H1 (cell line): ENCODE results near the gene RTN4IP1. TPM values are rescaled to one million over a fixed set of nuclear protein-coding genes. Genes with fewer than 3 reads are reported as not detected.

Experiments
- EP300 ChIP-seq, 2 experiments: IDR thresholded peaks; 1 replicate in 1 of 2; 2 replicates in 1 of 2; pipeline ENCODE4 v1.6.1; 2011 to 2012; ENCODE audit warnings: low read depth in 2 of 2, low read length in 2 of 2, mild to moderate bottlenecking in 2 of 2, borderline replicate concordance in 1 of 2, inconsistent platforms in 1 of 2, moderate library complexity in 1 of 2
- NANOG ChIP-seq: IDR thresholded peaks from 2 replicates; pipeline ENCODE4 v1.6.1; 2011; ENCODE audit warnings: low read length, low read depth, mild to moderate bottlenecking, inconsistent platforms; ENCODE audit not compliant: insufficient read depth, poor library complexity, severe bottlenecking
- POU5F1 ChIP-seq: IDR thresholded peaks from 2 replicates; pipeline ENCODE4 v1.6.1; 2011; ENCODE audit warnings: low read depth, mild to moderate bottlenecking, low read length, moderate library complexity
- TCF12 ChIP-seq: IDR thresholded peaks from 2 replicates; pipeline ENCODE4 v1.6.1; 2011; ENCODE audit warnings: low read depth, mild to moderate bottlenecking, low read length
- polyA plus RNA-seq, 7 experiments: library from polyadenylated mRNA; depleted of rRNA in 3 of 7; stranded (reverse) in 5 of 7; unstranded in 2 of 7; fragments of >200 nt in 5 of 7; fragments of 200-250 nt in 2 of 7; gene quantifications; 1 replicate in 5 of 7; 2 replicates in 1 of 7; 4 replicates in 1 of 7; pipeline versions ENCODE4 v1.2.1 to v1.2.3, GENCODE V29; 2011 to 2013; ENCODE audit warnings: missing spikeins in 2 of 7, mixed read lengths in 2 of 7
- total RNA-seq: library from RNA; stranded (reverse); fragmentation: NEBNext Ultra II Directional; extraction: Animal tissue kit (Norgen Biotek cat#: 25700); gene quantifications from 2 replicates; pipeline ENCODE4 v1.2.1, GENCODE V29; 2021
- TF ChIP-seq, protein P1 (sequence below): fragments of 300-600 bp; sonication (generic); IDR thresholded peaks from 2 replicates; pipeline ENCODE4 v1.7.1; 2012; ENCODE audit warnings: low read length, moderate library complexity, mild to moderate bottlenecking, inconsistent platforms; ENCODE audit not compliant: insufficient replicate concordance

The RTN4IP1 gene
- total and polyA plus RNA-seq, 2 of the 8 experiments (the other 6 are each of a cell fraction or from before 2014, with no cell fraction given): 14.6 to 19.5 TPM

DNA sequence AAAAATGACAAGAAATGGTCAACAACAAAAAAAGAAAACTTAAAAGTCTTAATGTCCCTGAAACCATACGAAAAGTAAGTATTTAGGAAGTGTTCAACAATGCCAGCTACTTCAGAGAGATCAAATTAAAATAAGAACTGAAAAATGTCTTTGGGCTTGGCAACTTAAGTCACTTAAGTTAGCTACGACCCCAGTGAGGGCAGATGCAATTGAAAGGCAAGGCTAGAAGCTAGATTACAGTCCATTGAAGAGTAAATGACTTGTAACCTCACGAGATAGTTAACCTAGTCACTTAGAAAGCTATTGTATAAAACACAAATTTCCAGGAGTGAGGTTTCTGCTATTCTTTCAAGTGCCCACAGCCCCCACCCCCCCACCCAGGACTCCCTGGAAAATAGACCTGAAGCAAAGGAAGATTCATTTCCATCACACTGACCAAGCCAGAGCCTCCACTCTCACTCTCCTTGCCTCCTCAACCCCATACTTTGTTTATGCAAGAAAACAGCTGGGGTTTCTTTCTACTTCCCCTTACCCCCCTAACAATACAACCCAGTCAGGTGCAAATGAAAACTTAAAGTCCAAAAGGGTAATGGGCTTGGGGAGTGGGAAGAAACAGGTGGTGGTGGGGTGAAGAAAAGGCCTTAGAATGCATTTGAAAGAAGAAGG lies 14.6 kb downstream of the RTN4IP1 start (continued):
- TF ChIP-seq, protein P1, sequence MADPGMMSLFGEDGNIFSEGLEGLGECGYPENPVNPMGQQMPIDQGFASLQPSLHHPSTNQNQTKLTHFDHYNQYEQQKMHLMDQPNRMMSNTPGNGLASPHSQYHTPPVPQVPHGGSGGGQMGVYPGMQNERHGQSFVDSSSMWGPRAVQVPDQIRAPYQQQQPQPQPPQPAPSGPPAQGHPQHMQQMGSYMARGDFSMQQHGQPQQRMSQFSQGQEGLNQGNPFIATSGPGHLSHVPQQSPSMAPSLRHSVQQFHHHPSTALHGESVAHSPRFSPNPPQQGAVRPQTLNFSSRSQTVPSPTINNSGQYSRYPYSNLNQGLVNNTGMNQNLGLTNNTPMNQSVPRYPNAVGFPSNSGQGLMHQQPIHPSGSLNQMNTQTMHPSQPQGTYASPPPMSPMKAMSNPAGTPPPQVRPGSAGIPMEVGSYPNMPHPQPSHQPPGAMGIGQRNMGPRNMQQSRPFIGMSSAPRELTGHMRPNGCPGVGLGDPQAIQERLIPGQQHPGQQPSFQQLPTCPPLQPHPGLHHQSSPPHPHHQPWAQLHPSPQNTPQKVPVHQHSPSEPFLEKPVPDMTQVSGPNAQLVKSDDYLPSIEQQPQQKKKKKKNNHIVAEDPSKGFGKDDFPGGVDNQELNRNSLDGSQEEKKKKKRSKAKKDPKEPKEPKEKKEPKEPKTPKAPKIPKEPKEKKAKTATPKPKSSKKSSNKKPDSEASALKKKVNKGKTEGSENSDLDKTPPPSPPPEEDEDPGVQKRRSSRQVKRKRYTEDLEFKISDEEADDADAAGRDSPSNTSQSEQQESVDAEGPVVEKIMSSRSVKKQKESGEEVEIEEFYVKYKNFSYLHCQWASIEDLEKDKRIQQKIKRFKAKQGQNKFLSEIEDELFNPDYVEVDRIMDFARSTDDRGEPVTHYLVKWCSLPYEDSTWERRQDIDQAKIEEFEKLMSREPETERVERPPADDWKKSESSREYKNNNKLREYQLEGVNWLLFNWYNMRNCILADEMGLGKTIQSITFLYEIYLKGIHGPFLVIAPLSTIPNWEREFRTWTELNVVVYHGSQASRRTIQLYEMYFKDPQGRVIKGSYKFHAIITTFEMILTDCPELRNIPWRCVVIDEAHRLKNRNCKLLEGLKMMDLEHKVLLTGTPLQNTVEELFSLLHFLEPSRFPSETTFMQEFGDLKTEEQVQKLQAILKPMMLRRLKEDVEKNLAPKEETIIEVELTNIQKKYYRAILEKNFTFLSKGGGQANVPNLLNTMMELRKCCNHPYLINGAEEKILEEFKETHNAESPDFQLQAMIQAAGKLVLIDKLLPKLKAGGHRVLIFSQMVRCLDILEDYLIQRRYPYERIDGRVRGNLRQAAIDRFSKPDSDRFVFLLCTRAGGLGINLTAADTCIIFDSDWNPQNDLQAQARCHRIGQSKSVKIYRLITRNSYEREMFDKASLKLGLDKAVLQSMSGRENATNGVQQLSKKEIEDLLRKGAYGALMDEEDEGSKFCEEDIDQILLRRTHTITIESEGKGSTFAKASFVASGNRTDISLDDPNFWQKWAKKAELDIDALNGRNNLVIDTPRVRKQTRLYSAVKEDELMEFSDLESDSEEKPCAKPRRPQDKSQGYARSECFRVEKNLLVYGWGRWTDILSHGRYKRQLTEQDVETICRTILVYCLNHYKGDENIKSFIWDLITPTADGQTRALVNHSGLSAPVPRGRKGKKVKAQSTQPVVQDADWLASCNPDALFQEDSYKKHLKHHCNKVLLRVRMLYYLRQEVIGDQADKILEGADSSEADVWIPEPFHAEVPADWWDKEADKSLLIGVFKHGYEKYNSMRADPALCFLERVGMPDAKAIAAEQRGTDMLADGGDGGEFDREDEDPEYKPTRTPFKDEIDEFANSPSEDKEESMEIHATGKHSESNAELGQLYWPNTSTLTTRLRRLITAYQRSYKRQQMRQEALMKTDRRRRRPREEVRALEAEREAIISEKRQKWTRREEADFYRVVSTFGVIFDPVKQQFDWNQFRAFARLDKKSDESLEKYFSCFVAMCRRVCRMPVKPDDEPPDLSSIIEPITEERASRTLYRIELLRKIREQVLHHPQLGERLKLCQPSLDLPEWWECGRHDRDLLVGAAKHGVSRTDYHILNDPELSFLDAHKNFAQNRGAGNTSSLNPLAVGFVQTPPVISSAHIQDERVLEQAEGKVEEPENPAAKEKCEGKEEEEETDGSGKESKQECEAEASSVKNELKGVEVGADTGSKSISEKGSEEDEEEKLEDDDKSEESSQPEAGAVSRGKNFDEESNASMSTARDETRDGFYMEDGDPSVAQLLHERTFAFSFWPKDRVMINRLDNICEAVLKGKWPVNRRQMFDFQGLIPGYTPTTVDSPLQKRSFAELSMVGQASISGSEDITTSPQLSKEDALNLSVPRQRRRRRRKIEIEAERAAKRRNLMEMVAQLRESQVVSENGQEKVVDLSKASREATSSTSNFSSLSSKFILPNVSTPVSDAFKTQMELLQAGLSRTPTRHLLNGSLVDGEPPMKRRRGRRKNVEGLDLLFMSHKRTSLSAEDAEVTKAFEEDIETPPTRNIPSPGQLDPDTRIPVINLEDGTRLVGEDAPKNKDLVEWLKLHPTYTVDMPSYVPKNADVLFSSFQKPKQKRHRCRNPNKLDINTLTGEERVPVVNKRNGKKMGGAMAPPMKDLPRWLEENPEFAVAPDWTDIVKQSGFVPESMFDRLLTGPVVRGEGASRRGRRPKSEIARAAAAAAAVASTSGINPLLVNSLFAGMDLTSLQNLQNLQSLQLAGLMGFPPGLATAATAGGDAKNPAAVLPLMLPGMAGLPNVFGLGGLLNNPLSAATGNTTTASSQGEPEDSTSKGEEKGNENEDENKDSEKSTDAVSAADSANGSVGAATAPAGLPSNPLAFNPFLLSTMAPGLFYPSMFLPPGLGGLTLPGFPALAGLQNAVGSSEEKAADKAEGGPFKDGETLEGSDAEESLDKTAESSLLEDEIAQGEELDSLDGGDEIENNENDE: peak; percentile 91
- TF ChIP-seq TCF12 (peak; percentile 95), POU5F1 (peak; percentile 55; the same call in 1 of the 2 replicates), EP300 (IDR thresholded peaks at IDR 0.05; ENCODE audit: borderline replicate concordance in 1 of 2, low read depth in 2 of 2, low read length in 2 of 2) (peak in 1 of 2 experiments; percentile 82; a peak in 1 of 3 replicates), NANOG (peak; percentile 16)
